RWPE2 (cell line): ENCODE measurements around the gene LSM4.
A peak's percentile ranks its signal among the peaks of the same experiment; 100 is the strongest.

Experiments used
- ATAC-seq: fragments of 200-7000 bp; cut with Tn5 transposase; 3 replicates; pipeline ENCODE4 v1.9.1; 2021; ENCODE audit warnings: low read depth
- DNase-seq: peaks from one replicate; pipeline ENCODE4 v3.0.0-alpha.2; 2020; ENCODE audit warnings: low spot score
- H3K27ac ChIP-seq: fragments of 450-650 bp; 2 replicates; pipeline ENCODE4 v1.5.1; 2017; ENCODE audit warnings: mild to moderate bottlenecking; ENCODE audit not compliant: poor library complexity, severe bottlenecking
- H3K27me3 ChIP-seq: fragments of 250-450 bp; sonication (Bioruptor Pico); 2 replicates; pipeline ENCODE4 v1.5.1; 2021; ENCODE audit warnings: mild to moderate bottlenecking, moderate library complexity; ENCODE audit not compliant: insufficient read depth, poor library complexity, severe bottlenecking
- H3K36me3 ChIP-seq: fragments of 250-450 bp; sonication (Bioruptor Pico); 2 replicates; pipeline ENCODE4 v1.5.1; 2020; ENCODE audit warnings: low read depth, mild to moderate bottlenecking, moderate library complexity
- H3K4me1 ChIP-seq: fragments of 250-450 bp; sonication (Bioruptor Pico); 2 replicates; pipeline ENCODE4 v1.5.1; 2021; ENCODE audit warnings: mild to moderate bottlenecking, moderate library complexity; ENCODE audit not compliant: insufficient read depth, poor library complexity, severe bottlenecking
- H3K4me3 ChIP-seq: fragments of 250-450 bp; sonication (Bioruptor Pico); 2 replicates; pipeline ENCODE4 v1.5.1; 2021; ENCODE audit warnings: mild to moderate bottlenecking, moderate library complexity; ENCODE audit not compliant: severe bottlenecking
- H3K9me3 ChIP-seq: fragments of 250-450 bp; sonication (Bioruptor Pico); 2 replicates; pipeline ENCODE4 v1.5.1; 2021; ENCODE audit warnings: mild to moderate bottlenecking, moderate library complexity; ENCODE audit not compliant: severe bottlenecking
- TF ChIP-seq, protein P1 (sequence below): fragments of 450-650 bp; IDR thresholded peaks from one replicate; pipeline ENCODE4 v1.5.1; 2017; ENCODE audit warnings: mild to moderate bottlenecking, moderate library complexity; ENCODE audit not compliant: poor library complexity, severe bottlenecking

The LSM4 gene

DNA sequence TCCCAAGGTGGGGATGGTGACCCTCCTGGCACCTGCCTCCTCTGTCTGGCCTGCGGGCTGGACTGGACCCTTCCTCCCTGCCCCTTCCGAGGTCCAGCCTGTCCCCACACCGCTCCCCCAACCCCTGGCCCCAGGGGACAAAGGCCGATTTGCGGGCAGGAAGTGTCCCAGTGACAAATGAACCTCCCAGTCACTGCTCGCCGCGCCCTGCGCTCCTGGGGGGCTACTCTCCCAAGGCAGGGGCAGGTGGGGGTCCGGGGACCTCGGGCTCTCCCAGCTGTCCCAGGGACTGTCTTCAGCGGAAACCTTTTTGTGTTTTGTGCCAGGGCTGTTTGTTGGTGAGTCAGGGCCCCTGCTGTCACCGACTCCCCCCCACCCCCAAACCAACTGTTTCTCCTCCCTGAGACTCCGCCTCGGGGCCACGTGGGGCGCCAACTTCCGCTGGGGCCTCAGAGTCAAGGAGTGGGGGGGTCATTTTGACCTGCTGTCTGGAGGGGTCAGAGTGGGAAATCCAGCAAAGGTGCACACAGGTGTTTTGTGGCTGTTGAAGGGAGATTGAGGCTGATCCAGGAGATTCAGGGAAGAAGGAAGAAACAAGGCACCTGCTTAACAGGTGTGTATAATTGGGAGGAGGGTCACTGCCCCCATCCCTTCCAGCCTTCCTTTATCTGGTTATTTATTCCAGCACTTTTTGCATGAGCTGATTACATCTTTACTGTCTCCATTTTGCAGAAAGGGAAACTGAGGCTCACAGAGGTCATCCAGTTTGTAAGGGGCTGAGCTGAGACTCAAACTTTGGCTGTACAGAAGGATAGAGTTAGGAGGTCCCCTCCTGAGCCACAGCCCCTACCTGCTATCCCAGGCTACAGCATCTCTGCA is 18.4 kb upstream of the LSM4 start:
- peaks cover 6% of the 10 kb centered on the region for H3K4me1 ChIP-seq
- TF ChIP-seq, protein P1, sequence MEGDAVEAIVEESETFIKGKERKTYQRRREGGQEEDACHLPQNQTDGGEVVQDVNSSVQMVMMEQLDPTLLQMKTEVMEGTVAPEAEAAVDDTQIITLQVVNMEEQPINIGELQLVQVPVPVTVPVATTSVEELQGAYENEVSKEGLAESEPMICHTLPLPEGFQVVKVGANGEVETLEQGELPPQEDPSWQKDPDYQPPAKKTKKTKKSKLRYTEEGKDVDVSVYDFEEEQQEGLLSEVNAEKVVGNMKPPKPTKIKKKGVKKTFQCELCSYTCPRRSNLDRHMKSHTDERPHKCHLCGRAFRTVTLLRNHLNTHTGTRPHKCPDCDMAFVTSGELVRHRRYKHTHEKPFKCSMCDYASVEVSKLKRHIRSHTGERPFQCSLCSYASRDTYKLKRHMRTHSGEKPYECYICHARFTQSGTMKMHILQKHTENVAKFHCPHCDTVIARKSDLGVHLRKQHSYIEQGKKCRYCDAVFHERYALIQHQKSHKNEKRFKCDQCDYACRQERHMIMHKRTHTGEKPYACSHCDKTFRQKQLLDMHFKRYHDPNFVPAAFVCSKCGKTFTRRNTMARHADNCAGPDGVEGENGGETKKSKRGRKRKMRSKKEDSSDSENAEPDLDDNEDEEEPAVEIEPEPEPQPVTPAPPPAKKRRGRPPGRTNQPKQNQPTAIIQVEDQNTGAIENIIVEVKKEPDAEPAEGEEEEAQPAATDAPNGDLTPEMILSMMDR, result no peak
- H3K27me3 ChIP-seq, result no peaks in the 10 kb centered on the region
- H3K27ac ChIP-seq, result no peak overlapping the region
- no peaks in the 10 kb centered on the region for H3K36me3 ChIP-seq
- DNase-seq (no peak), ATAC-seq (peak; percentile 30; the same call in 2 of the 3 replicates)
- H3K4me3 ChIP-seq, result peak overlapping the region; percentile 49
- no peaks in the 10 kb centered on the region for H3K9me3 ChIP-seq

- TF ChIP-seq, protein P1, result no peak
- H3K27ac ChIP-seq, result no peak within 1 kb of the TSS
- H3K27me3 ChIP-seq, result no peaks in the 10 kb centered on the region
- ATAC-seq, result peak; percentile 43
- no peaks in the 10 kb centered on the region for H3K36me3 ChIP-seq
- H3K9me3 ChIP-seq, result no peaks in the 10 kb centered on the region
- peaks cover 6% of the 10 kb centered on the region for H3K4me1 ChIP-seq
- peak within 1 kb of the TSS; percentile 49 for H3K4me3 ChIP-seq
- no peak for DNase-seq
Measured at GRCh38 chr19:18340190-18340989, 17.5 kb upstream of the LSM4 start, which contains the start of gene PGPEP1. Gene PGPEP1 (plus strand): TSS chr19:18340598. CDS start chr19:18340682, 84 bp downstream.

- no peak for DNase-seq
- TF ChIP-seq, protein P1, result peak; percentile 35
- no peak for ATAC-seq
- Histone ChIP-seq H3K4me3 (no peak overlapping the region), H3K9me3 (no peaks in the 10 kb centered on the region), H3K27ac (no peak overlapping the region), H3K36me3 (no peaks in the 10 kb centered on the region), H3K27me3 (no peaks in the 10 kb centered on the region), H3K4me1 (peaks cover 6% of the 10 kb centered on the region)
Measured at GRCh38 chr19:18339723-18340122, 16.8 kb upstream of the LSM4 start.

DNA sequence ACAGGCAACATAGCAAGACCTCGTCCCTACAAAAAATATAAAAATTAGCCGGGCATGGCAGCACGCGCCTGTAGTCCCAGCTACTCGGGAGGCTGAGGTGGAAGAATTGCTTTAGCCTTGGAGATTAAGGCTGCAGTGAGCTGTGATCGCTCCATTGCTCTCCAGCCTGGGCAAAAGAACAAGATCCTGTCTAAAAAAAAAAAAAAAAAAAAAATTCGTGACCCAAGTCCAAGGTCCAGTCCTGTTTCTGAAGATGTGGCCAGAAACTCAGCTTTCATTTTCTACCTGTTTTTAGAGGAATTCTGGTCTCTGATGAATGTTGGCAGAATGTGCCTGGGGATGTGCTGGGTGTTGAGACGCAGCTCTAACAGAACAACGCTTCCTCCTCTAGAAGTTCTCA is 15.7 kb upstream of the LSM4 start:
- Histone ChIP-seq H3K9me3 (no peaks in the 10 kb centered on the region), H3K27me3 (no peaks in the 10 kb centered on the region), H3K27ac (no peak overlapping the region), H3K36me3 (no peaks in the 10 kb centered on the region), H3K4me1 (no peaks in the 10 kb centered on the region), H3K4me3 (no peak overlapping the region)
- DNase-seq (no peak), ATAC-seq (no peak)
- TF ChIP-seq, protein P1, result no peak
